ENCODE measurements around the gene QARS1.

The QARS1 gene

GRCh38 chr3:49120096-49120437 lies 15.5 kb upstream of the QARS1 start:
- no peak for DNase-seq

- no peak for DNase-seq
Measured at GRCh38 chr3:49119439-49119838, 14.9 kb upstream of the QARS1 start.

- no peak for DNase-seq
Measured at GRCh38 chr3:49119036-49119435, 14.5 kb upstream of the QARS1 start.

- no peak for DNase-seq
Measured at GRCh38 chr3:49112262-49112661, 7.7 kb upstream of the QARS1 start.

GRCh38 chr3:49111347-49111746 lies 6.8 kb upstream of the QARS1 start:
- no peak for DNase-seq

- DNase-seq: no peak
Measured at GRCh38 chr3:49110780-49111179, 6.2 kb upstream of the QARS1 start.

- no peak for DNase-seq
Measured at GRCh38 chr3:49108346-49108745, 3.8 kb upstream of the QARS1 start.

GRCh38 chr3:49104052-49104426 lies 518 bp downstream of the QARS1 start:
- no peak for DNase-seq

- DNase-seq: no peak
Measured at GRCh38 chr3:49100046-49100615, 4.4 kb downstream of the QARS1 start.

GRCh38 chr3:49098910-49099630 lies 5.5 kb downstream of the QARS1 start:
- no peak for DNase-seq

GRCh38 chr3:49098429-49098828 lies 6.1 kb downstream of the QARS1 start:
- DNase-seq: no peak

- peak; percentile 72 for DNase-seq
Measured at GRCh38 chr3:49093853-49094767, 10.4 kb downstream of the QARS1 start, which contains the start of gene QRICH1. QRICH1 (minus strand) TSS chr3:49094071; CDS start chr3:49077017, 17,054 bp downstream.

- peak; percentile 6 for DNase-seq
Measured at GRCh38 chr3:49092938-49093852, 11.4 kb downstream of the QARS1 start.

- no peak for DNase-seq
Measured at GRCh38 chr3:49081429-49081828, 23.1 kb downstream of the QARS1 start.

- DNase-seq: no peak
Measured at GRCh38 chr3:49079270-49079669, 25.3 kb downstream of the QARS1 start.

- DNase-seq: no peak
Measured at GRCh38 chr3:49076646-49077045, 27.9 kb downstream of the QARS1 start.

- DNase-seq: no peak
Measured at GRCh38 chr3:49076116-49076515, 28.4 kb downstream of the QARS1 start.

GRCh38 chr3:49058011-49058410 lies 46.5 kb downstream of the QARS1 start:
- no peak for DNase-seq

GRCh38 chr3:49057268-49057667 lies 47.3 kb downstream of the QARS1 start:
- DNase-seq: no peak

GRCh38 chr3:49054344-49054862 lies 50.2 kb downstream of the QARS1 start:
- no peak for DNase-seq

GRCh38 chr3:49053543-49053942 lies 51.0 kb downstream of the QARS1 start:
- DNase-seq: no peak
